Ishikawa (cell line): ENCODE measurements around the gene CD22.

ENCODE experiments used
- CEBPB ChIP-seq: IDR thresholded peaks from 2 replicates; pipeline ENCODE4 v1.6.1; 2012
- CREB1 ChIP-seq: IDR thresholded peaks from 2 replicates; pipeline ENCODE4 v1.6.1; 2012; ENCODE audit warnings: low read depth
- FOXM1 ChIP-seq: IDR thresholded peaks from 2 replicates; pipeline ENCODE4 v1.6.1; 2012; ENCODE audit warnings: low read depth, borderline replicate concordance
- MAX ChIP-seq: IDR thresholded peaks from 2 replicates; pipeline ENCODE4 v1.6.1; 2012
- NFIC ChIP-seq: IDR thresholded peaks from 2 replicates; pipeline ENCODE4 v1.6.1; 2012
- RAD21 ChIP-seq: IDR thresholded peaks from 2 replicates; pipeline ENCODE4 v1.6.1; 2012; ENCODE audit warnings: low read depth
- TAF1 ChIP-seq: IDR thresholded peaks from 2 replicates; pipeline ENCODE4 v1.6.1; 2012; ENCODE audit warnings: low read depth, mild to moderate bottlenecking
- TCF12 ChIP-seq: IDR thresholded peaks from 2 replicates; pipeline ENCODE4 v1.6.1; 2012; ENCODE audit warnings: low read depth
- TEAD4 ChIP-seq: IDR thresholded peaks from 2 replicates; pipeline ENCODE4 v1.6.1; 2012
- YY1 ChIP-seq: IDR thresholded peaks from 2 replicates; pipeline ENCODE4 v1.6.1; 2012; ENCODE audit warnings: low read depth
- ZBTB7A ChIP-seq: IDR thresholded peaks from 2 replicates; pipeline ENCODE4 v1.6.1; 2012; ENCODE audit warnings: low read depth

The CD22 gene

DNA sequence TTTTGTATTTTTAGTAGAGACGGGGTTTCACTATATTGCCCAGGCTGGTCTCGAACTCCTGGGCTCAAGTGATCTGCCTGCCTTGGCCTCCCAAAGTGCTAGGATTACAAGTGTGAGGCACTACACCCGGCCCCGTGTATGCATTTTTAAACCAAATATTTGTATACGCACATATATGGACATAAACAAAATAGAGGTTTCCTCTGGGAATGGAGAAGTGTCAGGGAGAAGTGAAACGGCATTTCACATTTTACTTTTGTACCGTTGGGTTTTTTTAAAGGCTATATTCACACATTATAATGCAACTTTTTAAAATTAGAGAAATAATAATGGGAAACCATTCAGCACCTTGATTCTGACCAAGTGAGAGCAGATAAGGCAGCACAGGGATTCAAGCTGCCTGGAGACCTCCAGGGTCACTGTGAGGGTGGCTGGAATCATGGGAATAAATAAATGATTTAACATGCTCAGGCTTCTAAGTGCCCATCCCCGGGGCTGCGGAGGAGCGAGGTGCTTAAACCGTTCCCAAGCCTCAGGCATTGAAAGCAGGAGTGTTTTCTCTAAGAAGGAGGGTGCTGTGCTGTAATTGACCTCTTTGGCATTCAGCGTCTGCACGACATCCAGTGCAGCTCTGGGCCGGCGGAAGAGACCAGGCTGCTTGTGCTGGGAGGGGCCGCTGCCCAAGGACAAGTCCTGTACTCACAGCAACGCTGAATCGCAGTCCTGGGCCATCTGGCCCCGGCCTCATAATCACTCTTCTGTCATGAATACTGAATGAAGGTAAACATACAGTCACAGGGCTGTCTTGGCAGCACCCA is 66.6 kb downstream of the CD22 start:
- TF ChIP-seq ZBTB7A, result no peak
- no peak for TF ChIP-seq CEBPB
- TF ChIP-seq RAD21, result no peak
- no peak for TF ChIP-seq NFIC
- TF ChIP-seq MAX, result no peak
- no peak for TF ChIP-seq YY1
- TF ChIP-seq CREB1, result no peak
- TF ChIP-seq TAF1, result no peak
- TF ChIP-seq TCF12, result no peak

- TF ChIP-seq CREB1, result no peak
- no peak for TF ChIP-seq TEAD4
- no peak for TF ChIP-seq TCF12
- TF ChIP-seq FOXM1, result no peak
Measured at GRCh38 chr19:35396240-35396885, 67.4 kb downstream of the CD22 start.
